ENCODE results near the gene TAL1.

TAL1 gene

DNA sequence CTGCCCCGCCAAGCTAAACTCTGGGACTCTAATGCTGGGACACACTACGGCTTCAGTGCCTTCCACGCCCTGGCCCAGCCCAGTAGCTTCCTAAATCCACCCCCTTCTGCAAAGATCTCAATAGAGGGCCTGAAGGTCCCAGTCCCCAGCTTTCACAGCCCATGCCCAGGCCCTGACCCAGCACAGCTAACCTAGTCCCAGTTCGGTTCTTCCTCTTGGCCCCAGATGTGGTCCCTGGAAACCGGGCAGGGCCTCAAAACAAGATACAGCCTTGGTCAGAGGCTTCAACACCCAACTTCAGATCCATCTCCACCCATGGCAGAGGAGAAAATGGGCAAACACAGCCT is 41.5 kb downstream of the TAL1 start:
- no peak for ATAC-seq
- TF ChIP-seq OSR1 (CRISPR knock-in tag; IDR thresholded peaks at IDR 0.05) (no peak), SNAI2 (CRISPR knock-in tag; IDR thresholded peaks at IDR 0.05) (no peak), ESRRG (CRISPR knock-in tag; IDR thresholded peaks at IDR 0.05) (no peak), ZFP30 (CRISPR knock-in tag; IDR thresholded peaks at IDR 0.05) (no peak), RARB (CRISPR knock-in tag; IDR thresholded peaks at IDR 0.05) (no peak), CSDC2 (CRISPR knock-in tag; IDR thresholded peaks at IDR 0.05) (no peak), ARNTL (CRISPR knock-in tag; IDR thresholded peaks at IDR 0.05; ENCODE audit: borderline replicate concordance, low read depth) (no peak), ZNF70 (CRISPR knock-in tag; IDR thresholded peaks at IDR 0.05) (no peak)
- TF ChIP-seq, protein P1, sequence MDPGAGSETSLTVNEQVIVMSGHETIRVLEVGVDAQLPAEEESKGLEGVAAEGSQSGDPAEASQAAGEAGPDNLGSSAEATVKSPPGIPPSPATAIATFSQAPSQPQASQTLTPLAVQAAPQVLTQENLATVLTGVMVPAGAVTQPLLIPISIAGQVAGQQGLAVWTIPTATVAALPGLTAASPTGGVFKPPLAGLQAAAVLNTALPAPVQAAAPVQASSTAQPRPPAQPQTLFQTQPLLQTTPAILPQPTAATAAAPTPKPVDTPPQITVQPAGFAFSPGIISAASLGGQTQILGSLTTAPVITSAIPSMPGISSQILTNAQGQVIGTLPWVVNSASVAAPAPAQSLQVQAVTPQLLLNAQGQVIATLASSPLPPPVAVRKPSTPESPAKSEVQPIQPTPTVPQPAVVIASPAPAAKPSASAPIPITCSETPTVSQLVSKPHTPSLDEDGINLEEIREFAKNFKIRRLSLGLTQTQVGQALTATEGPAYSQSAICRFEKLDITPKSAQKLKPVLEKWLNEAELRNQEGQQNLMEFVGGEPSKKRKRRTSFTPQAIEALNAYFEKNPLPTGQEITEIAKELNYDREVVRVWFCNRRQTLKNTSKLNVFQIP (CRISPR knock-in tag; IDR thresholded peaks at IDR 0.05; ENCODE audit: borderline replicate concordance, low read depth) = no peak

DNA sequence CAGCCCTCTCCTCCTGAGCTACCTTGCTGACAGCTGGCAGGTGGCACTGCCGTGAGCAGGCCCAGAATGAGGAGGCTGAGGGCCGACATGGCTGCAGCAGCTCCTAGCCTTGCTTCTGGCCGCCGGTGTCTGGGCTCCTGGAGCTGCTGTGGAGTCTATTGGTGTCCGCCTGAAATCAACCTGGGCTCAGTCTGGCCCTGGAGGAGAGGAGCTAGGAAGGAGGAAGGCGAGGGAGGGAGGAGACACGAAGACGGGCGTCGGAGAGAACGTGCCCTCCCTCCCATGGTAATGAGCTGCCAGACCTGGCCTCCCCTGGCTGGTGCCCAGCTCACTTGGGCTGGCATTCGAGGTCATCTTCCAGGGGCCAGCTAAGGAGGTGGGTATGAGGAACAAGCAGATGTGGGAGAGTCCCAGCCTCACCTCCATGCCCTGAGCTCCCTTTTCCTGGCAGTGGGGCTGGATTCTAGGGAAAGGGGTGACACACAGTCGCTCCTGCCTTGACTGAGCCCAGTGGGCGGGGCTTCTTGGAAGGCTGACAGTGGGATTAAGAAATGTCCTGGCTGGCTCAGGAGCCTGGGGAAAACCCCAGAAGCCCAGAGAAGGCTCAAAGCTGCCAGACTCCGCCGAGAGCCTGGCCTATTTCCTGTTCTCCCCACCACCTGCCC is 42.0 kb downstream of the TAL1 start, which contains the start of gene PDZK1IP1:
PDZK1IP1 (minus strand) TSS at position 193 of the 665 bp plus-strand sequence; CDS start at position 89, 104 bp downstream.
- no peak for ATAC-seq
- TF ChIP-seq ZNF8 (CRISPR knock-in tag; IDR thresholded peaks at IDR 0.05) (no peak), RARB (CRISPR knock-in tag; IDR thresholded peaks at IDR 0.05) (no peak), OSR1 (CRISPR knock-in tag; IDR thresholded peaks at IDR 0.05) (no peak), PPARA (CRISPR knock-in tag; IDR thresholded peaks at IDR 0.05; ENCODE audit: borderline replicate concordance) (no peak), ARNTL (CRISPR knock-in tag; IDR thresholded peaks at IDR 0.05; ENCODE audit: borderline replicate concordance, low read depth) (no peak), TOX (CRISPR knock-in tag; IDR thresholded peaks at IDR 0.05; ENCODE audit: borderline replicate concordance) (no peak), ZC3H10 (CRISPR knock-in tag; IDR thresholded peaks at IDR 0.05) (no peak), TCF4 (CRISPR knock-in tag; IDR thresholded peaks at IDR 0.05; ENCODE audit: borderline replicate concordance) (no peak), CSDC2 (CRISPR knock-in tag; IDR thresholded peaks at IDR 0.05) (no peak), ESRRG (CRISPR knock-in tag; IDR thresholded peaks at IDR 0.05) (no peak), ISL1 (CRISPR knock-in tag; IDR thresholded peaks at IDR 0.05) (no peak), GLIS3 (CRISPR knock-in tag; IDR thresholded peaks at IDR 0.05) (no peak), ZNF70 (CRISPR knock-in tag; IDR thresholded peaks at IDR 0.05) (no peak), SNAI2 (CRISPR knock-in tag; IDR thresholded peaks at IDR 0.05) (no peak)
- TF ChIP-seq, protein P2, sequence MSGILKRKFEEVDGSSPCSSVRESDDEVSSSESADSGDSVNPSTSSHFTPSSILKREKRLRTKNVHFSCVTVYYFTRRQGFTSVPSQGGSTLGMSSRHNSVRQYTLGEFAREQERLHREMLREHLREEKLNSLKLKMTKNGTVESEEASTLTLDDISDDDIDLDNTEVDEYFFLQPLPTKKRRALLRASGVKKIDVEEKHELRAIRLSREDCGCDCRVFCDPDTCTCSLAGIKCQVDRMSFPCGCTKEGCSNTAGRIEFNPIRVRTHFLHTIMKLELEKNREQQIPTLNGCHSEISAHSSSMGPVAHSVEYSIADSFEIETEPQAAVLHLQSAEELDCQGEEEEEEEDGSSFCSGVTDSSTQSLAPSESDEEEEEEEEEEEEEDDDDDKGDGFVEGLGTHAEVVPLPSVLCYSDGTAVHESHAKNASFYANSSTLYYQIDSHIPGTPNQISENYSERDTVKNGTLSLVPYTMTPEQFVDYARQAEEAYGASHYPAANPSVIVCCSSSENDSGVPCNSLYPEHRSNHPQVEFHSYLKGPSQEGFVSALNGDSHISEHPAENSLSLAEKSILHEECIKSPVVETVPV (CRISPR knock-in tag; IDR thresholded peaks at IDR 0.05) = no peak
- TF ChIP-seq, protein P3, sequence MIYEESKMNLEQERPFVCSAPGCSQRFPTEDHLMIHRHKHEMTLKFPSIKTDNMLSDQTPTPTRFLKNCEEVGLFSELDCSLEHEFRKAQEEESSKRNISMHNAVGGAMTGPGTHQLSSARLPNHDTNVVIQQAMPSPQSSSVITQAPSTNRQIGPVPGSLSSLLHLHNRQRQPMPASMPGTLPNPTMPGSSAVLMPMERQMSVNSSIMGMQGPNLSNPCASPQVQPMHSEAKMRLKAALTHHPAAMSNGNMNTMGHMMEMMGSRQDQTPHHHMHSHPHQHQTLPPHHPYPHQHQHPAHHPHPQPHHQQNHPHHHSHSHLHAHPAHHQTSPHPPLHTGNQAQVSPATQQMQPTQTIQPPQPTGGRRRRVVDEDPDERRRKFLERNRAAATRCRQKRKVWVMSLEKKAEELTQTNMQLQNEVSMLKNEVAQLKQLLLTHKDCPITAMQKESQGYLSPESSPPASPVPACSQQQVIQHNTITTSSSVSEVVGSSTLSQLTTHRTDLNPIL (CRISPR knock-in tag; IDR thresholded peaks at IDR 0.05; ENCODE audit: low read depth) = no peak
- TF ChIP-seq, protein P1 (CRISPR knock-in tag; IDR thresholded peaks at IDR 0.05; ENCODE audit: borderline replicate concordance, low read depth) = no peak

DNA sequence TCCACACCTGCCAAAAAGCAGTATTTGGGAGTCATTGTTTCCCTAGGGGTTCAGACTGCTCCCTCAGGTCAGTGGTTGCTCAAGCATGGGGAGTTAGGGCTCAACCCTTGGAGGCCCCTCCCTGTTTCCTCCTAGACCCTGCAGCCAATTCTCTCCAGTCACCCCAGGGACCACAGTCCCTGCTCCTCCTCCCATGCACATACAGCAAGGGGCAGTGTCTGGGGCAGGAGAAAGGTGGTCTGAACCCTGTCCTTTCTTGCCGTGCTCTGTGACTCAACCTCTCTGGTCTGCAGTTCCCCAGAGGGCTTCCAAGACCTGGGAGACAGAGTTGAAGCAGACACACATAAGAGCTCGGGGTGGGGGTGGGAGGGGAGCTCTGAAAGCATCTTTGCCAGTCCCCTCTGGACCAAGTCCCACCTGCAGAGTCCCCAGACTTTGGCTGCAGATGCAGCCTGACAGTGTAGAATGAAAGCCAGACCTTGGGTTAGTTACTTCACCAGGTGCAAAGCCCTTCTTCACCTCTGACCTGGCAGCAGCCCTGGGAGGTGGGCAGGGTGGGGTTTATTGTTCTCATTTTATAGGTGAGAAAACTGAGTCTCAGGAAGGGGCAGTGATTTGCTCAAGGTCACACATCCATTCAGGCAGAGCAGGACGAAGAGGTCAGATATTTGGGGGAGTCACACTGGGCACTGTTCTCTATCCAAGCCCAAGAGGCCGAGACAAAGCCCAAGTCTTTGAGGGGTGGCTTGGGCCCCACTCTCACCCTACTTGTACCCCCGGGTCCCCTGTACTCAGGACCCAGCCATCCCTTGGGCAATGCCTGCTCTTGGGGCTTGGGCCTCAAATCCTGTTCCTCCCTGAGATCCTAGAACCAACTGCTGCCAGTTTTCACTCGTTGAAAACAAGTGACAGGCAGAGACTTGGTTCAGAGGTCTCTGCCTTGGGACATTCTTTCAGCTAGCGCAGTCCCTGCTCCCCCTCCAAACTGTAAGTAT is 42.9 kb downstream of the TAL1 start:
- no peak for ATAC-seq

More for the DNA sequence above, 42.9 kb downstream of the TAL1 start:
- TF ChIP-seq, protein P4, sequence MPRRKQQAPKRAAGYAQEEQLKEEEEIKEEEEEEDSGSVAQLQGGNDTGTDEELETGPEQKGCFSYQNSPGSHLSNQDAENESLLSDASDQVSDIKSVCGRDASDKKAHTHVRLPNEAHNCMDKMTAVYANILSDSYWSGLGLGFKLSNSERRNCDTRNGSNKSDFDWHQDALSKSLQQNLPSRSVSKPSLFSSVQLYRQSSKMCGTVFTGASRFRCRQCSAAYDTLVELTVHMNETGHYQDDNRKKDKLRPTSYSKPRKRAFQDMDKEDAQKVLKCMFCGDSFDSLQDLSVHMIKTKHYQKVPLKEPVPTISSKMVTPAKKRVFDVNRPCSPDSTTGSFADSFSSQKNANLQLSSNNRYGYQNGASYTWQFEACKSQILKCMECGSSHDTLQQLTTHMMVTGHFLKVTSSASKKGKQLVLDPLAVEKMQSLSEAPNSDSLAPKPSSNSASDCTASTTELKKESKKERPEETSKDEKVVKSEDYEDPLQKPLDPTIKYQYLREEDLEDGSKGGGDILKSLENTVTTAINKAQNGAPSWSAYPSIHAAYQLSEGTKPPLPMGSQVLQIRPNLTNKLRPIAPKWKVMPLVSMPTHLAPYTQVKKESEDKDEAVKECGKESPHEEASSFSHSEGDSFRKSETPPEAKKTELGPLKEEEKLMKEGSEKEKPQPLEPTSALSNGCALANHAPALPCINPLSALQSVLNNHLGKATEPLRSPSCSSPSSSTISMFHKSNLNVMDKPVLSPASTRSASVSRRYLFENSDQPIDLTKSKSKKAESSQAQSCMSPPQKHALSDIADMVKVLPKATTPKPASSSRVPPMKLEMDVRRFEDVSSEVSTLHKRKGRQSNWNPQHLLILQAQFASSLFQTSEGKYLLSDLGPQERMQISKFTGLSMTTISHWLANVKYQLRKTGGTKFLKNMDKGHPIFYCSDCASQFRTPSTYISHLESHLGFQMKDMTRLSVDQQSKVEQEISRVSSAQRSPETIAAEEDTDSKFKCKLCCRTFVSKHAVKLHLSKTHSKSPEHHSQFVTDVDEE (CRISPR knock-in tag; IDR thresholded peaks at IDR 0.05) = no peak
- TF ChIP-seq ARNTL (CRISPR knock-in tag; IDR thresholded peaks at IDR 0.05; ENCODE audit: borderline replicate concordance, low read depth) (no peak), ISL1 (CRISPR knock-in tag; IDR thresholded peaks at IDR 0.05) (no peak), RARB (CRISPR knock-in tag; IDR thresholded peaks at IDR 0.05) (no peak), ZNF70 (CRISPR knock-in tag; IDR thresholded peaks at IDR 0.05) (no peak), ZFP3 (CRISPR knock-in tag; IDR thresholded peaks at IDR 0.05) (no peak), CSDC2 (CRISPR knock-in tag; IDR thresholded peaks at IDR 0.05) (no peak), BACH2 (CRISPR knock-in tag; IDR thresholded peaks at IDR 0.05; ENCODE audit: borderline replicate concordance) (no peak), PPARA (CRISPR knock-in tag; IDR thresholded peaks at IDR 0.05; ENCODE audit: borderline replicate concordance) (no peak), ZFP30 (CRISPR knock-in tag; IDR thresholded peaks at IDR 0.05) (no peak)
